HepG2 (cell line): ENCODE data around the gene LAMC3. TPM values are rescaled to one million over a fixed set of nuclear protein-coding genes. Genes with fewer than 3 reads are reported as not detected.
A peak's percentile ranks its signal among the peaks of the same experiment; 100 is the strongest.

Source experiments
- ARNT2 ChIP-seq: sonication (generic); formaldehyde crosslinking; IDR thresholded peaks from 2 replicates; pipeline ENCODE4 v1.8.0; 2022; ENCODE audit warnings: mild to moderate bottlenecking, low read depth, missing genetic modification reagents, moderate library complexity
- ATF7-NPFF ChIP-seq: sonication (generic); formaldehyde crosslinking; IDR thresholded peaks from 2 replicates; pipeline ENCODE4 v1.8.1; 2023; ENCODE audit warnings: mild to moderate bottlenecking, low read depth, missing genetic modification reagents, moderate library complexity
- GATAD1 ChIP-seq: IDR thresholded peaks from 2 replicates; pipeline ENCODE4 v1.6.1; 2016; ENCODE audit warnings: missing genetic modification reagents, missing compliant biosample characterization
- HNRNPK ChIP-seq: fragments of 200-400 bp; formaldehyde crosslinking; IDR thresholded peaks from 2 replicates; pipeline ENCODE4 v1.6.1; 2018; ENCODE audit warnings: low read length, low read depth, moderate library complexity, mild to moderate bottlenecking; ENCODE audit not compliant: poor library complexity, severe bottlenecking
- MAFG ChIP-seq: sonication (generic); formaldehyde crosslinking; IDR thresholded peaks from 2 replicates; pipeline ENCODE4 v1.5.1; 2020; ENCODE audit warnings: mild to moderate bottlenecking, missing genetic modification reagents
- U2AF2 ChIP-seq: fragments of 200-400 bp; formaldehyde crosslinking; IDR thresholded peaks from 2 replicates; pipeline ENCODE4 v1.6.1; 2017; ENCODE audit warnings: low read depth, mild to moderate bottlenecking, low read length
- YY1 ChIP-seq: IDR thresholded peaks from 2 replicates; pipeline ENCODE4 v1.6.1; 2011; ENCODE audit warnings: low read length, low read depth, moderate library complexity, mild to moderate bottlenecking; ENCODE audit not compliant: insufficient read depth, insufficient replicate concordance
- ZBTB21 ChIP-seq: sonication (generic); formaldehyde crosslinking; IDR thresholded peaks from 2 replicates; pipeline ENCODE4 v1.4.0; 2020; ENCODE audit warnings: missing genetic modification reagents
- ZBTB7A ChIP-seq: sonication (generic); formaldehyde crosslinking; IDR thresholded peaks from 2 replicates; pipeline ENCODE4 v1.8.0; 2022; ENCODE audit warnings: mild to moderate bottlenecking, missing genetic modification reagents
- ZNF296 ChIP-seq: sonication (generic); formaldehyde crosslinking; conservative IDR thresholded peaks from 2 replicates; pipeline ENCODE4 v1.5.0; 2020; ENCODE audit warnings: mild to moderate bottlenecking, missing genetic modification reagents
- ZNF615 ChIP-seq: sonication (generic); formaldehyde crosslinking; IDR thresholded peaks from 2 replicates; pipeline ENCODE4 v1.5.0; 2020; ENCODE audit warnings: mild to moderate bottlenecking, missing genetic modification reagents, borderline replicate concordance
- ZNF652 ChIP-seq: IDR thresholded peaks from 2 replicates; pipeline ENCODE4 v1.6.1; 2016; ENCODE audit warnings: low read depth, borderline replicate concordance
- ZNF737 ChIP-seq: sonication (generic); formaldehyde crosslinking; IDR thresholded peaks from 2 replicates; pipeline ENCODE4 v1.5.0; 2020; ENCODE audit warnings: missing genetic modification reagents, mild to moderate bottlenecking, borderline replicate concordance
- ZNF883 ChIP-seq: sonication (generic); formaldehyde crosslinking; IDR thresholded peaks from 2 replicates; pipeline ENCODE4 v1.5.1; 2020; ENCODE audit warnings: mild to moderate bottlenecking, missing genetic modification reagents; ENCODE audit errors: not compliant biosample characterization
- ZSCAN25 ChIP-seq: sonication (generic); formaldehyde crosslinking; IDR thresholded peaks from 2 replicates; pipeline ENCODE4 v1.8.0; 2022; ENCODE audit warnings: mild to moderate bottlenecking, missing genetic modification reagents
- polyA plus RNA-seq, 8 experiments: library from polyadenylated mRNA; depleted of rRNA in 3 of 8; stranded (reverse) in 7 of 8; unstranded in 1 of 8; fragments of >200 nt; fragmentation: Illumina TruSeq in 4 of 8; extraction: Trizol in 4 of 8; gene quantifications; 2 replicates each; pipeline versions ENCODE4 v1.2.1 to v1.2.3, GENCODE V29; 2011 to 2016; ENCODE audit warnings: low read depth in 4 of 8, missing spikeins in 1 of 8, mixed read lengths in 1 of 8; ENCODE audit not compliant: insufficient read depth in 1 of 8
- total RNA-seq, 5 experiments: library from RNA; depleted of rRNA; stranded (reverse); fragments of >200 nt; fragmentation: Illumina TruSeq; extraction: Trizol; gene quantifications; 2 replicates each; pipeline ENCODE4 v1.2.3, GENCODE V29; 2016; ENCODE audit warnings: low read depth in 1 of 5
- TF ChIP-seq, protein P1 (sequence below): sonication (generic); formaldehyde crosslinking; IDR thresholded peaks from 2 replicates; pipeline ENCODE4 v1.9.0; 2021; ENCODE audit warnings: missing genetic modification reagents, borderline replicate concordance
- TF ChIP-seq, protein P2 (sequence below): sonication (generic); formaldehyde crosslinking; IDR thresholded peaks from 2 replicates; pipeline ENCODE4 v1.9.0; 2022; ENCODE audit warnings: missing genetic modification reagents, mild to moderate bottlenecking, borderline replicate concordance
- TF ChIP-seq, protein P3 (sequence below): sonication (generic); formaldehyde crosslinking; IDR thresholded peaks from 2 replicates; pipeline ENCODE4 v1.5.0; 2020; ENCODE audit warnings: missing genetic modification reagents, mild to moderate bottlenecking, borderline replicate concordance
- TF ChIP-seq, protein P4 (sequence below), 2 experiments: sonication (generic) in 1 of 2; formaldehyde crosslinking in 1 of 2; IDR thresholded peaks; 2 replicates each; pipeline versions ENCODE4 v1.4.0 to v1.6.1; 2016 to 2020; ENCODE audit warnings: borderline replicate concordance in 1 of 2, low read depth in 1 of 2, mild to moderate bottlenecking in 1 of 2, missing genetic modification reagents in 1 of 2

LAMC3 gene
- total and polyA plus RNA-seq, 2 of the 13 experiments (the other 11 are each of a cell fraction or from before 2014, with no cell fraction given): 0.07 to 0.57 TPM

DNA sequence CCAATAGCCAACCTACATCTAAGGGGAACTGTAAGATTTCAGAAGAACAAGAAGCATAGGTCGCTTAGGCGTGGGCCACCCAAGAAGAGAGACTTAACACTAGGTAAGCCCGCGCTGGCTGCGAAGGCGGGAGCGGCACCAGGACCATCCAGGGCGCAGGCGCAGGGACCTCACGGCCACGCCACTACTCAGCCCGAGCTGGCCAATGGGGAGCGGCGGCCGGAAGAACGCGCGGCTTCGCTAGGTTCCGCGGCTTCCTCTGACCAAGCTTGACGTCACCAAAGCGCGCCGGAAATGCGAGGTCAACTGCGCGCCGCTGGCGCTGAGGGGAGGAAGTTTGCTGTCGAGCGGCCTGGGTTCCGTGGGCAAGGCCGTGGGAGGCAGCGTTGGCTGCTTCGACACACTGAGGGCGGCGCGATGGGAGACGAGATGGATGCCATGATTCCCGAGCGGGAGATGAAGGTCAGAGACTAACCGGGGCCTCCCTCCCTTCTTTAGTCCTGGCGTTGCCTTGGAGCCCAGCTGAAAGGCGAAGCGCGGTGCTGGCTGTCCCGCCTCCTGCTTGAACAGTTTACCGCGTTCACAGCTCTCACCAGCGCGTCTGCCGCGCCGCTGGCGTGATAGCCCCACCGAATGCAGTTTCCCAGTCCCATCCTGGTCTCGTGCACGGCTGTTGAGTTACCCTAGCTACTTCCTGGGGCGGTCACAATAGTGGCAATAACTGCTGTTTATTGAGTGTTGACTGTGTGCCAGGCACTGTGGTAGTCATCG lies 116.5 kb downstream of the LAMC3 start, which contains the start of gene NUP214 (continued):
- TF ChIP-seq, protein P1, sequence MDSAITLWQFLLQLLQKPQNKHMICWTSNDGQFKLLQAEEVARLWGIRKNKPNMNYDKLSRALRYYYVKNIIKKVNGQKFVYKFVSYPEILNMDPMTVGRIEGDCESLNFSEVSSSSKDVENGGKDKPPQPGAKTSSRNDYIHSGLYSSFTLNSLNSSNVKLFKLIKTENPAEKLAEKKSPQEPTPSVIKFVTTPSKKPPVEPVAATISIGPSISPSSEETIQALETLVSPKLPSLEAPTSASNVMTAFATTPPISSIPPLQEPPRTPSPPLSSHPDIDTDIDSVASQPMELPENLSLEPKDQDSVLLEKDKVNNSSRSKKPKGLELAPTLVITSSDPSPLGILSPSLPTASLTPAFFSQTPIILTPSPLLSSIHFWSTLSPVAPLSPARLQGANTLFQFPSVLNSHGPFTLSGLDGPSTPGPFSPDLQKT (CRISPR knock-in tag): no peak
- TF ChIP-seq ZBTB21 (CRISPR knock-in tag): peak; percentile 97
- TF ChIP-seq U2AF2: no peak
- no peak for TF ChIP-seq ZBTB7A (CRISPR knock-in tag)
- TF ChIP-seq HNRNPK: no peak
- TF ChIP-seq, protein P2, sequence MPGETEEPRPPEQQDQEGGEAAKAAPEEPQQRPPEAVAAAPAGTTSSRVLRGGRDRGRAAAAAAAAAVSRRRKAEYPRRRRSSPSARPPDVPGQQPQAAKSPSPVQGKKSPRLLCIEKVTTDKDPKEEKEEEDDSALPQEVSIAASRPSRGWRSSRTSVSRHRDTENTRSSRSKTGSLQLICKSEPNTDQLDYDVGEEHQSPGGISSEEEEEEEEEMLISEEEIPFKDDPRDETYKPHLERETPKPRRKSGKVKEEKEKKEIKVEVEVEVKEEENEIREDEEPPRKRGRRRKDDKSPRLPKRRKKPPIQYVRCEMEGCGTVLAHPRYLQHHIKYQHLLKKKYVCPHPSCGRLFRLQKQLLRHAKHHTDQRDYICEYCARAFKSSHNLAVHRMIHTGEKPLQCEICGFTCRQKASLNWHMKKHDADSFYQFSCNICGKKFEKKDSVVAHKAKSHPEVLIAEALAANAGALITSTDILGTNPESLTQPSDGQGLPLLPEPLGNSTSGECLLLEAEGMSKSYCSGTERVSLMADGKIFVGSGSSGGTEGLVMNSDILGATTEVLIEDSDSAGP (CRISPR knock-in tag): peak; percentile 96
- TF ChIP-seq, protein P3, sequence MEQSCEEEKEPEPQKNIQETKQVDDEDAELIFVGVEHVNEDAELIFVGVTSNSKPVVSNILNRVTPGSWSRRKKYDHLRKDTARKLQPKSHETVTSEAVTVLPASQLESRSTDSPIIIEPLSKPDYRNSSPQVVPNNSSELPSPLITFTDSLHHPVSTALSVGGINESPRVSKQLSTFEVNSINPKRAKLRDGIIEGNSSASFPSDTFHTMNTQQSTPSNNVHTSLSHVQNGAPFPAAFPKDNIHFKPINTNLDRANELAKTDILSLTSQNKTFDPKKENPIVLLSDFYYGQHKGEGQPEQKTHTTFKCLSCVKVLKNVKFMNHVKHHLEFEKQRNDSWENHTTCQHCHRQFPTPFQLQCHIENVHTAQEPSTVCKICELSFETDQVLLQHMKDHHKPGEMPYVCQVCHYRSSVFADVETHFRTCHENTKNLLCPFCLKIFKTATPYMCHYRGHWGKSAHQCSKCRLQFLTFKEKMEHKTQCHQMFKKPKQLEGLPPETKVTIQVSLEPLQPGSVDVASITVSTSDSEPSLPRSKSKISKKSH (CRISPR knock-in tag): peak; percentile 47; the same call in 1 of the 2 replicates
- no peak; the same call in 1 of the 2 replicates for TF ChIP-seq ATF7-NPFF (CRISPR knock-in tag)
- no peak; the same call in 1 of the 2 replicates for TF ChIP-seq ZNF296
- TF ChIP-seq ZNF615 (CRISPR knock-in tag): no peak
- TF ChIP-seq ZNF883 (CRISPR knock-in tag): peak; percentile 52
- TF ChIP-seq YY1: peak; percentile 57
- peak; percentile 62; the same call in 1 of the 2 replicates for TF ChIP-seq ARNT2 (CRISPR knock-in tag)
- TF ChIP-seq, protein P4, sequence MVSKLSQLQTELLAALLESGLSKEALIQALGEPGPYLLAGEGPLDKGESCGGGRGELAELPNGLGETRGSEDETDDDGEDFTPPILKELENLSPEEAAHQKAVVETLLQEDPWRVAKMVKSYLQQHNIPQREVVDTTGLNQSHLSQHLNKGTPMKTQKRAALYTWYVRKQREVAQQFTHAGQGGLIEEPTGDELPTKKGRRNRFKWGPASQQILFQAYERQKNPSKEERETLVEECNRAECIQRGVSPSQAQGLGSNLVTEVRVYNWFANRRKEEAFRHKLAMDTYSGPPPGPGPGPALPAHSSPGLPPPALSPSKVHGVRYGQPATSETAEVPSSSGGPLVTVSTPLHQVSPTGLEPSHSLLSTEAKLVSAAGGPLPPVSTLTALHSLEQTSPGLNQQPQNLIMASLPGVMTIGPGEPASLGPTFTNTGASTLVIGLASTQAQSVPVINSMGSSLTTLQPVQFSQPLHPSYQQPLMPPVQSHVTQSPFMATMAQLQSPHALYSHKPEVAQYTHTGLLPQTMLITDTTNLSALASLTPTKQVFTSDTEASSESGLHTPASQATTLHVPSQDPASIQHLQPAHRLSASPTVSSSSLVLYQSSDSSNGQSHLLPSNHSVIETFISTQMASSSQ (IDR thresholded peaks at IDR 0.05; ENCODE audit: low read depth): peak; percentile 35; the same call in 1 of the 2 replicates
- TF ChIP-seq, protein P4 (CRISPR knock-in tag; IDR thresholded peaks at IDR 0.05; ENCODE audit: borderline replicate concordance): peak; percentile 72
- peak; percentile 100 for TF ChIP-seq GATAD1 (CRISPR knock-in tag)
- no peak for TF ChIP-seq MAFG (CRISPR knock-in tag)
- peak; percentile 35; the same call in 1 of the 2 replicates for TF ChIP-seq ZNF652 (CRISPR knock-in tag)
- TF ChIP-seq ZSCAN25 (CRISPR knock-in tag): peak; percentile 78; the same call in 1 of the 2 replicates
- TF ChIP-seq ZNF737: 0 out of 2 replicates have a peak, but pooled peaks have one; percentile 17
